Measurements from ENCODE around the gene POLDIP2. TPM values are rescaled to one million over a fixed set of nuclear protein-coding genes. Genes with fewer than 3 reads are reported as not detected.

Gene POLDIP2
- total and polyA plus RNA-seq, 11 donors: 97.8 to 194 (median 163) TPM

- Histone ChIP-seq H3K4me3 (no peak overlapping the region), H3K27ac (no peak overlapping the region), H3K4me1 (peaks cover 0 to 10% (median 8%) of the 10 kb centered on the region in 12 donors), H3K9me3 (no peaks in the 10 kb centered on the region), H3K27me3 (peaks cover 0 to 7% (median 0%) of the 10 kb centered on the region in 9 donors), H3K36me3 (no peaks in the 10 kb centered on the region)
- intact Hi-C loops (cut with DNase I): loop anchor here in 1 of 10 donors (10.0 kb wide), 1 partner anchor 61 kb away; the partner anchor contains the start of genes SARM1 and VTN
- ATAC-seq: no peak
- no peak for TF ChIP-seq POLR2A (IDR thresholded peaks at IDR 0.05)
- no peak for TF ChIP-seq CTCF (IDR thresholded peaks at IDR 0.05)
- no peak for DNase-seq
- WGBS, 4 donors: 86 to 93% (median 88%) methylated on average over 2 of the region's 2 CpGs
Measured at GRCh38 chr17:28313841-28314240, 43.5 kb downstream of the POLDIP2 start.

- Histone ChIP-seq H3K4me1 (no peaks in the 10 kb centered on the region), H3K9me3 (no peaks in the 10 kb centered on the region), H3K27ac (no peak overlapping the region), H3K36me3 (no peaks in the 10 kb centered on the region), H3K4me3 (no peak overlapping the region), H3K27me3 (peaks cover 0 to 50% (median 12%) of the 10 kb centered on the region in 9 donors)
- intact Hi-C loops (cut with DNase I): no loop called here
- ATAC-seq (no peak), DNase-seq (no peak)
- 23 to 34% (median 28%) methylated on average over 18 to 38 of the region's 38 CpGs for WGBS, 4 donors
- TF ChIP-seq POLR2A (IDR thresholded peaks at IDR 0.05): no peak
- no peak for TF ChIP-seq CTCF (IDR thresholded peaks at IDR 0.05)
Measured at GRCh38 chr17:28306954-28307401, 50.3 kb downstream of the POLDIP2 start.

- no peaks in the 10 kb centered on the region for H3K4me1 ChIP-seq
- intact Hi-C loops (cut with DNase I): no loop called here
- DNase-seq: no peak
- TF ChIP-seq CTCF (IDR thresholded peaks at IDR 0.05) (no peak), POLR2A (IDR thresholded peaks at IDR 0.05) (no peak)
- H3K27ac ChIP-seq: no peak overlapping the region
- no peak for ATAC-seq
- no peaks in the 10 kb centered on the region for H3K9me3 ChIP-seq
- 72 to 84% (median 81%) methylated on average over 3 of the region's 3 CpGs for WGBS, 4 donors
- H3K4me3 ChIP-seq: no peak overlapping the region
- peaks cover 0 to 8% (median 0%) of the 10 kb centered on the region in 9 donors for H3K27me3 ChIP-seq
- H3K36me3 ChIP-seq: no peaks in the 10 kb centered on the region
Measured at GRCh38 chr17:28298449-28298848, 58.9 kb downstream of the POLDIP2 start.

Small RNAs within 50 kb of the gene (microRNA-seq; reads per million reads assigned to microRNA genes)
- gene MIR4723: 0.60 to 1.5 (median 0.83) reads per million in 4 donors

Other genes with a start within 250 kb of the POLDIP2 start
- gene TMEM97, start 38.3 kb downstream of the POLDIP2 start, total RNA-seq: 1 to 10 TPM; 2.5 to 6.0 (median 3.3) TPM
- 1 to 10 TPM; 1.4 to 7.9 TPM for gene TMEM97, start 38.3 kb downstream of the POLDIP2 start, polyA plus RNA-seq
- gene IFT20, start 22.1 kb downstream of the POLDIP2 start, total RNA-seq: 10 to 100 TPM in 6 of 9 donors, 1 to 10 TPM in 3; 7.9 to 16.7 (median 11.0) TPM
- gene IFT20, start 22.1 kb downstream of the POLDIP2 start, polyA plus RNA-seq: 10 to 100 TPM; 17.4 to 18.9 TPM
- gene TNFAIP1, start 21.8 kb downstream of the POLDIP2 start, total RNA-seq: 10 to 100 TPM; 31.7 to 83.4 (median 50.3) TPM
- gene TNFAIP1, start 21.8 kb downstream of the POLDIP2 start, polyA plus RNA-seq: 10 to 100 TPM; 11.9 to 47.8 TPM
- not detected for gene SEBOX, start 7.7 kb upstream of the POLDIP2 start, total RNA-seq
- not detected for gene SEBOX, start 7.7 kb upstream of the POLDIP2 start, polyA plus RNA-seq
- 100 to 1,000 TPM in 2 of 9 donors, 10 to 100 TPM in 7; 28.0 to 120 (median 67.3) TPM for gene VTN, start 12.8 kb upstream of the POLDIP2 start, total RNA-seq
- 10 to 100 TPM; 16.9 to 29.5 TPM for gene VTN, start 12.8 kb upstream of the POLDIP2 start, polyA plus RNA-seq
- 10 to 100 TPM in 4 of 9 donors, 1 to 10 TPM in 5; 4.7 to 11.3 (median 8.5) TPM for gene SARM1, start 14.2 kb upstream of the POLDIP2 start, total RNA-seq
- gene SARM1, start 14.2 kb upstream of the POLDIP2 start, polyA plus RNA-seq: 1 to 10 TPM; 3.7 to 4.4 TPM
- 10 to 100 TPM in 2 of 9 donors, 1 to 10 TPM in 7; 3.4 to 13.9 (median 4.7) TPM for gene SLC46A1, start 48.7 kb upstream of the POLDIP2 start, total RNA-seq
- 1 to 10 TPM; 2.6 to 3.7 TPM for gene SLC46A1, start 48.7 kb upstream of the POLDIP2 start, polyA plus RNA-seq
- gene SLC13A2, start 116.1 kb upstream of the POLDIP2 start, total RNA-seq: not detected
- gene SLC13A2, start 116.1 kb upstream of the POLDIP2 start, polyA plus RNA-seq: under 1 TPM in 1 of 2 donors, not detected in 1; 0.03 TPM
- not detected for gene FOXN1, start 148.8 kb upstream of the POLDIP2 start, total RNA-seq
- gene FOXN1, start 148.8 kb upstream of the POLDIP2 start, polyA plus RNA-seq: not detected
- 10 to 100 TPM; 12.8 to 30.7 (median 19.2) TPM for gene UNC119, start 195.1 kb upstream of the POLDIP2 start, total RNA-seq
- gene UNC119, start 195.1 kb upstream of the POLDIP2 start, polyA plus RNA-seq: 10 to 100 TPM; 18.4 to 23.7 TPM
- 10 to 100 TPM; 44.7 to 83.1 (median 55.1) TPM for gene PIGS, start 214.0 kb upstream of the POLDIP2 start, total RNA-seq
- 10 to 100 TPM; 10.4 to 88.4 TPM for gene PIGS, start 214.0 kb upstream of the POLDIP2 start, polyA plus RNA-seq
- 100 to 1,000 TPM; 154 to 677 (median 224) TPM for gene ALDOC, start 219.4 kb upstream of the POLDIP2 start, total RNA-seq
- 100 to 1,000 TPM; 179 to 220 TPM for gene ALDOC, start 219.4 kb upstream of the POLDIP2 start, polyA plus RNA-seq
- gene SPAG5, start 241.5 kb upstream of the POLDIP2 start, total RNA-seq: 10 to 100 TPM in 1 of 9 donors, 1 to 10 TPM in 4, under 1 TPM in 4; 0.39 to 11.6 (median 1.5) TPM
- gene SPAG5, start 241.5 kb upstream of the POLDIP2 start, polyA plus RNA-seq: 1 to 10 TPM in 1 of 2 donors, under 1 TPM in 1; 0.42 to 1.2 TPM

Measured in heart left ventricle (tissue), 16 donors.